GM12878 (cell line): ENCODE measurements around the gene ACOT7. TPM values are rescaled to one million over a fixed set of nuclear protein-coding genes. Genes with fewer than 3 reads are reported as not detected.

Experiments
- ATAC-seq: fragments of 200-7000 bp; cut with Tn5 transposase; 3 replicates; pipeline ENCODE4 v1.9.1; 2020; ENCODE audit warnings: mild to moderate bottlenecking, moderate library complexity
- BruUV-seq: library from RNA; stranded (reverse); fragments of 400-500 nt; replicated peaks from 2 replicates; lab custom pipeline; 2021; lab: Mats Ljungman, UMichigan
- CTCF ChIA-PET: fragments of 300-600 bp; sonication (Branson Sonifier 250); formaldehyde crosslinking; extraction: SDS; loops from one replicate; lab custom pipeline; 2021; ENCODE audit warnings: inconsistent platforms; lab: Yijun Ruan, JAX
- POLR2A ChIA-PET: fragments of 350-600 bp; formaldehyde crosslinking; extraction: SDS; loops from one replicate; lab custom pipeline; 2021; ENCODE audit warnings: inconsistent platforms; lab: Charles Lee
- RAD21 ChIA-PET: fragments of 300-600 bp; sonication (Branson Sonifier 250); formaldehyde crosslinking; loops from one replicate; lab custom pipeline; 2023; ENCODE audit warnings: antibody characterized with exemption; ENCODE audit not compliant: unreplicated experiment; lab: Charles Lee
- SMC1A ChIA-PET: fragments of 300-600 bp; sonication (Branson Sonifier 250); formaldehyde crosslinking; loops from one replicate; lab custom pipeline; 2023; ENCODE audit not compliant: unreplicated experiment, uncharacterized antibody; lab: Charles Lee
- DNase-seq: peaks from one replicate; pipeline ENCODE4 v3.0.0-alpha.2; 2011; ENCODE audit warnings: low read depth, low spot score
- FAIRE-seq: peaks from 3 replicates; lab custom pipeline; 2011; peaks lifted over from hg19 to GRCh38; lab: Jason Lieb, UNC
- H2AFZ ChIP-seq: 2 replicates; pipeline ENCODE4 v1.6.0; 2011; ENCODE audit warnings: low read depth, low read length, control low read depth; ENCODE audit not compliant: control insufficient read depth
- H3K27ac ChIP-seq: 2 replicates; pipeline ENCODE4 v1.5.1; 2011; ENCODE audit warnings: control low read depth; ENCODE audit not compliant: control insufficient read depth, insufficient read depth
- H3K27me3 ChIP-seq, 2 experiments: replicated peaks in 1 of 2; 2 replicates each; pipeline versions ENCODE4 v1.6.0 to v1.6.1; 2011; ENCODE audit warnings: low read length in 1 of 2; ENCODE audit not compliant: control insufficient read depth in 2 of 2, insufficient read depth in 2 of 2
- H3K36me3 ChIP-seq, 2 experiments: 2 replicates each; pipeline ENCODE4 v1.5.1; 2011; ENCODE audit warnings: low read length in 1 of 2; ENCODE audit not compliant: control insufficient read depth in 2 of 2, insufficient read depth in 2 of 2
- H3K4me1 ChIP-seq: 2 replicates; pipeline ENCODE4 v1.6.1; 2011; ENCODE audit warnings: mild to moderate bottlenecking, low read length, moderate library complexity, mixed read lengths; ENCODE audit not compliant: control insufficient read depth, insufficient read depth
- H3K4me2 ChIP-seq: 2 replicates; pipeline ENCODE4 v1.6.0; 2011; ENCODE audit warnings: control low read depth; ENCODE audit not compliant: control insufficient read depth, insufficient read depth
- H3K4me3 ChIP-seq: fragments of 200-600 bp; sonication (generic); 2 replicates; pipeline ENCODE4 v1.5.1; 2016
- H3K79me2 ChIP-seq: 2 replicates; pipeline ENCODE4 v1.6.0; 2011; ENCODE audit warnings: low read length; ENCODE audit not compliant: control insufficient read depth, insufficient read depth
- H3K9ac ChIP-seq: 2 replicates; pipeline ENCODE4 v1.8.0; 2011; ENCODE audit warnings: low read length, control low read depth, mixed read lengths; ENCODE audit not compliant: control insufficient read depth, insufficient read depth
- H3K9me3 ChIP-seq: replicated peaks from 3 replicates; pipeline ENCODE4 v1.5.1; 2011; ENCODE audit warnings: mild to moderate bottlenecking, low read length; ENCODE audit not compliant: control insufficient read depth, insufficient read depth
- H4K20me1 ChIP-seq: 2 replicates; pipeline ENCODE4 v1.6.0; 2011; ENCODE audit not compliant: control insufficient read depth, insufficient read depth
- CBX3 ChIP-seq: fragments of 200-600 bp; sonication (generic); IDR thresholded peaks from 2 replicates; pipeline ENCODE4 v1.6.1; 2016; ENCODE audit warnings: low read depth, borderline replicate concordance
- CHD2 ChIP-seq: IDR thresholded peaks from 2 replicates; pipeline ENCODE4 v1.6.1; 2011; ENCODE audit warnings: low read depth, low read length, improper control_type of control experiment, borderline replicate concordance
- CREM ChIP-seq: IDR thresholded peaks from 2 replicates; pipeline ENCODE4 v1.6.1; 2014; ENCODE audit warnings: antibody characterized with exemption, low read depth
- GATAD2B ChIP-seq: fragments of 450-650 bp; conservative IDR thresholded peaks from 2 replicates; pipeline ENCODE4 v1.6.1; 2017; ENCODE audit warnings: low read depth, mild to moderate bottlenecking, moderate library complexity
- MTA2 ChIP-seq: fragments of 450-650 bp; IDR thresholded peaks from 2 replicates; pipeline ENCODE4 v1.6.1; 2016; ENCODE audit warnings: low read depth, mild to moderate bottlenecking, moderate library complexity
- MTA3 ChIP-seq: IDR thresholded peaks from 2 replicates; pipeline ENCODE4 v1.6.1; 2012; ENCODE audit warnings: low read length, inconsistent platforms, borderline replicate concordance
- NFIC ChIP-seq: IDR thresholded peaks from 2 replicates; pipeline ENCODE4 v1.6.1; 2012; ENCODE audit warnings: low read depth, mild to moderate bottlenecking, inconsistent platforms, low read length, moderate library complexity
- NFXL1 ChIP-seq: fragments of 450-650 bp; IDR thresholded peaks from 2 replicates; pipeline ENCODE4 v1.6.1; 2017; ENCODE audit warnings: antibody characterized with exemption, mild to moderate bottlenecking, borderline replicate concordance
- POLR2AphosphoS2 ChIP-seq: IDR thresholded peaks from 2 replicates; pipeline ENCODE4 v1.6.1; 2011; ENCODE audit warnings: low read depth, mild to moderate bottlenecking, low read length, improper control_type of control experiment, moderate library complexity
- SMAD5 ChIP-seq: IDR thresholded peaks from 2 replicates; pipeline ENCODE4 v1.6.1; 2016; ENCODE audit warnings: antibody characterized with exemption, low read depth
- TCF12 ChIP-seq: IDR thresholded peaks from 2 replicates; pipeline ENCODE4 v1.6.1; 2011; ENCODE audit warnings: low read depth, mild to moderate bottlenecking, low read length
- ZBED1 ChIP-seq: IDR thresholded peaks from 2 replicates; pipeline ENCODE4 v1.6.1; 2016; ENCODE audit warnings: borderline replicate concordance
- ZNF207 ChIP-seq: fragments of 450-650 bp; IDR thresholded peaks from 2 replicates; pipeline ENCODE4 v1.6.1; 2014; ENCODE audit warnings: antibody characterized with exemption, mild to moderate bottlenecking, borderline replicate concordance
- ZNF217 ChIP-seq: fragments of 450-650 bp; IDR thresholded peaks from 2 replicates; pipeline ENCODE4 v1.6.1; 2017; ENCODE audit warnings: antibody characterized with exemption, mild to moderate bottlenecking
- ZNF622 ChIP-seq: fragments of 450-650 bp; IDR thresholded peaks from 2 replicates; pipeline ENCODE4 v1.6.1; 2017; ENCODE audit warnings: mild to moderate bottlenecking, inconsistent platforms
- WGBS: methylation state at CpG from one replicate; pipeline ENCODE4 v1.1.6; 2016; ENCODE audit warnings: low lambda C conversion rate; ENCODE audit not compliant: insufficient replicate concordance, insufficient coverage; ENCODE audit errors: missing lambda C conversion rate; 5-methylcytosine and 5-hydroxymethylcytosine counted together
- in situ Hi-C: fragments of 300-500 bp; cut with MboI; formaldehyde crosslinking; loops from 9 replicates; pipeline ENCODE4 v1.14.3; 2018; ENCODE audit warnings: mixed read lengths
- intact Hi-C: fragments of 100-400 bp; cut with micrococcal nuclease; formaldehyde crosslinking; loops from one replicate; pipeline ENCODE4 v1.14.2; 2022; ENCODE audit not compliant: unreplicated experiment
- polyA plus RNA-seq, 11 experiments: library from polyadenylated mRNA; depleted of rRNA in 4 of 11; unstranded in 6 of 11; stranded (reverse) in 5 of 11; fragments of >200 nt; fragmentation: Nextera tagmentation in 4 of 11; fragmentation: Illumina TruSeq in 1 of 11; extraction: Ambion mirVana in 4 of 11; extraction: Trizol in 1 of 11; gene quantifications; 1 replicate in 1 of 11; 2 replicates in 10 of 11; pipeline versions ENCODE4 v1.2.1 to v1.2.3, GENCODE V29; 2011 to 2016; ENCODE audit warnings: inconsistent platforms in 2 of 11, missing spikeins in 2 of 11, low read depth in 1 of 11
- total RNA-seq, 4 experiments: library from RNA; depleted of rRNA in 3 of 4; stranded (reverse); fragments of >200 nt in 3 of 4; fragmentation: Illumina TruSeq in 1 of 4; extraction: Trizol in 1 of 4; gene quantifications; 2 replicates each; pipeline versions ENCODE4 v1.2.1 to v1.2.3, GENCODE V29; 2013 to 2021
- TF ChIP-seq, protein P1 (sequence below): fragments of 450-650 bp; IDR thresholded peaks from 2 replicates; pipeline ENCODE4 v1.6.1; 2018; ENCODE audit warnings: mild to moderate bottlenecking, low read depth, moderate library complexity; ENCODE audit not compliant: partially characterized antibody
- TF ChIP-seq, protein P2 (sequence below): IDR thresholded peaks from 2 replicates; pipeline ENCODE4 v1.6.1; 2012; ENCODE audit warnings: low read length, inconsistent platforms

Gene ACOT7
- total and polyA plus RNA-seq, 10 of the 15 experiments (the other 5 are each of a cell fraction or from before 2014, with no cell fraction given) = 8.9 to 206 (median 61.2) TPM

DNA sequence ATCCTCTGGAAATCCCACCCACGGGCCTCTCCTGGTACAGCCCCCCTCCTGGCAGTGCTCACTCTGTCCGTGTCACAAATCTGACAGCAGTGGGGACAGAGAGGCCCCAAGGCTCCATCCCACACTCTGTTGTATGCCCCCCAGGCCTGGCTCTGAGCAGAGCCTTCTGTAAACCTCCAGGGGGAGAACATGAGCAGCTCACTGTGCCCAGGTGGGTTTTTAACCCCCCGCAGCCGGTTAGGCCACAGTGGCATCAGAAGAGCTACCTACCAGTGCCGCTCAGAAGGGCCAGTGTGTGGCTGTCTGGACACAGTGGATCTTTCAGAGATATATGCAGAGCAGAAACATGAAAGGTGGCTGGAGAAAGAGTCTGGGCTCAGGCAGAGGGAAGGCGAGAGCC lies 120.7 kb downstream of the ACOT7 start (continued):
- TF ChIP-seq GATAD2B (no peak), ZNF207 (no peak)

DNA sequence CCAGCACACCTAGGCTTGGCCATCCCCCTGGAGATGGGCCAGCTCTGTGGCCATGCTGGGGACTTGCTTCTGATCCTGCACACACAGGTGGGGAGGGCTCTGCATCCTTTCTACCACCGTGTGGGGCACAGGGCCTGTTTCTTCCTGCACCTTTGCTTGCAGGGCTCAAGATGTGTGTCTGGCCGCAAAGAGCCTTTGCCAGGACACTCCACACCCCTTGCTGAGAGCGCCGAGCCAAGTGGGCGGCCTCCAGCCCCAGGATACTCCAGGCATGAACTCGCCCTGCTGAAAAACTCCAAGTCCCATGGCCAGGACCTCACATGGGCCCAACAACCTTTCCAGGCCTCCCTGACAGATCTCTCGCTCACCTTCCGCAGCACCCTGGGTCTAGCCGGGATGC lies 121.1 kb downstream of the ACOT7 start:
- in situ Hi-C loops = no loop called here
- no peak for DNase-seq
- RAD21 ChIA-PET = no interaction called here
- no peaks in the 10 kb centered on the region for H3K9me3 ChIP-seq
- TF ChIP-seq MTA3 (no peak), ZBED1 (no peak), ZNF622 (no peak), SMAD5 (no peak), CBX3 (no peak), ZNF217 (no peak), CREM (no peak), MTA2 (no peak), NFXL1 (no peak), NFIC (no peak), CHD2 (no peak), TCF12 (no peak), POLR2AphosphoS2 (no peak)
- TF ChIP-seq, protein P1, sequence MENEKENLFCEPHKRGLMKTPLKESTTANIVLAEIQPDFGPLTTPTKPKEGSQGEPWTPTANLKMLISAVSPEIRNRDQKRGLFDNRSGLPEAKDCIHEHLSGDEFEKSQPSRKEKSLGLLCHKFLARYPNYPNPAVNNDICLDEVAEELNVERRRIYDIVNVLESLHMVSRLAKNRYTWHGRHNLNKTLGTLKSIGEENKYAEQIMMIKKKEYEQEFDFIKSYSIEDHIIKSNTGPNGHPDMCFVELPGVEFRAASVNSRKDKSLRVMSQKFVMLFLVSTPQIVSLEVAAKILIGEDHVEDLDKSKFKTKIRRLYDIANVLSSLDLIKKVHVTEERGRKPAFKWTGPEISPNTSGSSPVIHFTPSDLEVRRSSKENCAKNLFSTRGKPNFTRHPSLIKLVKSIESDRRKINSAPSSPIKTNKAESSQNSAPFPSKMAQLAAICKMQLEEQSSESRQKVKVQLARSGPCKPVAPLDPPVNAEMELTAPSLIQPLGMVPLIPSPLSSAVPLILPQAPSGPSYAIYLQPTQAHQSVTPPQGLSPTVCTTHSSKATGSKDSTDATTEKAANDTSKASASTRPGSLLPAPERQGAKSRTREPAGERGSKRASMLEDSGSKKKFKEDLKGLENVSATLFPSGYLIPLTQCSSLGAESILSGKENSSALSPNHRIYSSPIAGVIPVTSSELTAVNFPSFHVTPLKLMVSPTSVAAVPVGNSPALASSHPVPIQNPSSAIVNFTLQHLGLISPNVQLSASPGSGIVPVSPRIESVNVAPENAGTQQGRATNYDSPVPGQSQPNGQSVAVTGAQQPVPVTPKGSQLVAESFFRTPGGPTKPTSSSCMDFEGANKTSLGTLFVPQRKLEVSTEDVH = no peak
- TF ChIP-seq, protein P2, sequence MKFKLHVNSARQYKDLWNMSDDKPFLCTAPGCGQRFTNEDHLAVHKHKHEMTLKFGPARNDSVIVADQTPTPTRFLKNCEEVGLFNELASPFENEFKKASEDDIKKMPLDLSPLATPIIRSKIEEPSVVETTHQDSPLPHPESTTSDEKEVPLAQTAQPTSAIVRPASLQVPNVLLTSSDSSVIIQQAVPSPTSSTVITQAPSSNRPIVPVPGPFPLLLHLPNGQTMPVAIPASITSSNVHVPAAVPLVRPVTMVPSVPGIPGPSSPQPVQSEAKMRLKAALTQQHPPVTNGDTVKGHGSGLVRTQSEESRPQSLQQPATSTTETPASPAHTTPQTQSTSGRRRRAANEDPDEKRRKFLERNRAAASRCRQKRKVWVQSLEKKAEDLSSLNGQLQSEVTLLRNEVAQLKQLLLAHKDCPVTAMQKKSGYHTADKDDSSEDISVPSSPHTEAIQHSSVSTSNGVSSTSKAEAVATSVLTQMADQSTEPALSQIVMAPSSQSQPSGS = no peak
- TF ChIP-seq, all 136 proteins: peak for 0
- no TSS peak for BruUV-seq
- Histone ChIP-seq H3K79me2 (no peaks in the 10 kb centered on the region), H3K36me3 (peaks cover 0 to 4% of the 10 kb centered on the region in 2 experiments; a peak in 2 of 4 replicates), H3K9ac (no peak overlapping the region), H2AFZ (no peak overlapping the region), H3K27ac (no peak overlapping the region), H3K4me2 (no peak overlapping the region), H4K20me1 (no peaks in the 10 kb centered on the region; the same call in 1 of the 2 replicates), H3K4me1 (no peaks in the 10 kb centered on the region), H3K4me3 (no peak overlapping the region), H3K27me3 (no peaks in the 10 kb centered on the region)
- POLR2A ChIA-PET = no interaction called here
- SMC1A ChIA-PET = no interaction called here
- ATAC-seq (no peak), FAIRE-seq (no peak)
- CTCF ChIA-PET = no interaction called here
- intact Hi-C loops = no loop called here
- 78% methylated on average over 9 of the region's 9 CpGs for WGBS
